Activated naive CD8-positive, alpha-beta T cell (primary cell): ENCODE results near the gene ZFP57.

Experiments
- H3K27ac Mint-ChIP-seq: one replicate; pipeline ENCODE4 v1.8.0; 2021; ENCODE audit warnings: mixed read lengths
- H3K27me3 Mint-ChIP-seq: one replicate; pipeline ENCODE4 v1.8.0; 2021; ENCODE audit warnings: mixed read lengths
- H3K36me3 Mint-ChIP-seq: one replicate; pipeline ENCODE4 v1.8.0; 2021; ENCODE audit warnings: mixed read lengths
- H3K4me1 Mint-ChIP-seq: one replicate; pipeline ENCODE4 v1.8.0; 2021; ENCODE audit warnings: low read depth, mixed read lengths
- H3K4me3 Mint-ChIP-seq: one replicate; pipeline ENCODE4 v1.8.0; 2021; ENCODE audit warnings: mild to moderate bottlenecking, mixed read lengths
- H3K9me3 Mint-ChIP-seq: one replicate; pipeline ENCODE4 v1.8.0; 2021; ENCODE audit warnings: low read depth, mixed read lengths

The ZFP57 gene

GRCh38 chr6:29627755-29628418 lies 53.1 kb downstream of the ZFP57 start:
- Mint-ChIP-seq H3K9me3 (no peaks in the 10 kb centered on the region), H3K4me3 (peak overlapping the region; percentile 93), H3K27ac (peak overlapping the region; percentile 50), H3K36me3 (no peaks in the 10 kb centered on the region), H3K27me3 (no peaks in the 10 kb centered on the region), H3K4me1 (peaks cover 37% of the 10 kb centered on the region)

- Mint-ChIP-seq H3K27me3 (no peaks in the 10 kb centered on the region), H3K9me3 (no peaks in the 10 kb centered on the region), H3K4me1 (peaks cover 37% of the 10 kb centered on the region), H3K4me3 (peak overlapping the region; percentile 77), H3K36me3 (no peaks in the 10 kb centered on the region), H3K27ac (no peak overlapping the region)
Observed at GRCh38 chr6:29626948-29627754, 53.8 kb downstream of the ZFP57 start.

- Mint-ChIP-seq H3K4me3 (no peak overlapping the region), H3K36me3 (no peaks in the 10 kb centered on the region), H3K27ac (no peak overlapping the region), H3K27me3 (no peaks in the 10 kb centered on the region), H3K4me1 (peaks cover 21% of the 10 kb centered on the region), H3K9me3 (no peaks in the 10 kb centered on the region)
Observed at GRCh38 chr6:29625337-29625930, 55.5 kb downstream of the ZFP57 start.

DNA sequence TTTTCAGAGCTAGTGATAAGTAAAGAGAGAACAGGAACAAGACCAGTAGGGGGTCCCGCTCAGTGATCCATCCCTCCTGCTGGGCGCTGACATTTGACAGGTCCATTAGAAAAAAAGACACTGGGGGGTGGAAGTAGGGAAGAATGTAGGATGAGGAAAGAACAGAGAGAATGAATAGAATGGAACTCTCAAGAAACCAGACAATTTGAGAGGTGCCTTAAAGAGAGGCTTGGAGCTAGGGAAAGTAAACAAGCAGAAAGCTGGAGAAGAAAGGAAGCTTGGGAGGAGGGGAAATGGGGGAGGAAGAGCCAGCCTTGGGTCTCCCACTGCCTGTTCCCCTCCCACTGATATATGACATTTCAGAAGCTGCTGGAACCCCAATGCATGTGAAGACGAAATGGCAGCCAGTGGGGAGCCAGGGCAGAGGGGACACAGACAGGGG lies 56.4 kb downstream of the ZFP57 start:
- H3K4me3 Mint-ChIP-seq: no peak overlapping the region
- H3K4me1 Mint-ChIP-seq: peaks cover 18% of the 10 kb centered on the region
- H3K27me3 Mint-ChIP-seq: no peaks in the 10 kb centered on the region
- H3K9me3 Mint-ChIP-seq: no peaks in the 10 kb centered on the region
- H3K27ac Mint-ChIP-seq: no peak overlapping the region
- H3K36me3 Mint-ChIP-seq: peaks cover 2% of the 10 kb centered on the region
